Measurements from ENCODE around the gene WDR49. TPM values are rescaled to one million over a fixed set of nuclear protein-coding genes. Genes with fewer than 3 reads are reported as not detected.
A peak's percentile ranks its signal among the peaks of the same experiment; 100 is the strongest.

Gene WDR49
- total and polyA plus RNA-seq, 5 donors from 2014 or later: 0.79 TPM; not detected in 4

GRCh38 chr3:167673221-167673620 lies 19.5 kb upstream of the WDR49 start:
- H3K36me3 ChIP-seq (ENCODE audit: control insufficient read depth, insufficient read depth, low read length): peaks cover 40% of the 10 kb centered on the region
- H3K27me3 Mint-ChIP-seq: no peaks in the 10 kb centered on the region
- DNase-seq (no peak), ATAC-seq (ENCODE audit: low read depth in 2 of 2) (no peak)
- no peaks in the 10 kb centered on the region for H3K4me1 ChIP-seq (ENCODE audit: control insufficient read depth, insufficient read depth, low read length, poor library complexity, severe bottlenecking)
- H3K27ac ChIP-seq (ENCODE audit: insufficient read depth, low read length, poor library complexity, severe bottlenecking): no peak overlapping the region
- peaks cover 0 to 7% (median 2%) of the 10 kb centered on the region in 4 donors for H3K4me1 Mint-ChIP-seq
- peaks cover 0 to 19% (median 6%) of the 10 kb centered on the region in 7 donors for H3K9me3 Mint-ChIP-seq
- no peak overlapping the region for H3K4me3 ChIP-seq (ENCODE audit: low read depth, low read length)
- H3K27ac Mint-ChIP-seq: no peak overlapping the region
- peaks cover 53% of the 10 kb centered on the region for H3K36me3 Mint-ChIP-seq
- H3K9me3 ChIP-seq (ENCODE audit: control insufficient read depth in 2 of 2, low read length in 2 of 2): peaks cover 10 to 15% of the 10 kb centered on the region in 2 experiments
- no peak overlapping the region for H3K4me3 Mint-ChIP-seq
- H3K27me3 ChIP-seq (ENCODE audit: control insufficient read depth, insufficient read depth, low read length): no peaks in the 10 kb centered on the region

- H3K27ac Mint-ChIP-seq: peak overlapping the region in 1 of 3 donors; percentile 67
- Histone ChIP-seq H3K27me3 (ENCODE audit: control insufficient read depth, insufficient read depth, low read length) (no peaks in the 10 kb centered on the region), H3K4me3 (ENCODE audit: low read depth, low read length) (no peak overlapping the region), H3K9me3 (ENCODE audit: control insufficient read depth in 2 of 2, low read length in 2 of 2) (peaks cover 10 to 15% of the 10 kb centered on the region in 2 experiments), H3K27ac (ENCODE audit: insufficient read depth, low read length, poor library complexity, severe bottlenecking) (no peak overlapping the region), H3K36me3 (ENCODE audit: control insufficient read depth, insufficient read depth, low read length) (peaks cover 35% of the 10 kb centered on the region), H3K4me1 (ENCODE audit: control insufficient read depth, insufficient read depth, low read length, poor library complexity, severe bottlenecking) (no peaks in the 10 kb centered on the region)
- peaks cover 49% of the 10 kb centered on the region for H3K36me3 Mint-ChIP-seq
- no peaks in the 10 kb centered on the region for H3K27me3 Mint-ChIP-seq
- peaks cover 0 to 19% (median 6%) of the 10 kb centered on the region in 7 donors for H3K9me3 Mint-ChIP-seq
- H3K4me1 Mint-ChIP-seq: peaks cover 0 to 4% (median 2%) of the 10 kb centered on the region in 4 donors
- DNase-seq (no peak), ATAC-seq (ENCODE audit: low read depth in 2 of 2) (no peak)
- H3K4me3 Mint-ChIP-seq: no peak overlapping the region
Observed at GRCh38 chr3:167671878-167672427, 18.2 kb upstream of the WDR49 start.

GRCh38 chr3:167669699-167670098 lies 16.0 kb upstream of the WDR49 start:
- no peaks in the 10 kb centered on the region for H3K27me3 Mint-ChIP-seq
- no peaks in the 10 kb centered on the region for H3K9me3 ChIP-seq (ENCODE audit: control insufficient read depth in 2 of 2, low read length in 2 of 2)
- DNase-seq (no peak), ATAC-seq (ENCODE audit: low read depth in 2 of 2) (no peak)
- peaks cover 0 to 4% (median 0%) of the 10 kb centered on the region in 4 donors for H3K4me1 Mint-ChIP-seq
- peaks cover 27% of the 10 kb centered on the region for H3K36me3 Mint-ChIP-seq
- H3K36me3 ChIP-seq (ENCODE audit: control insufficient read depth, insufficient read depth, low read length): peaks cover 13% of the 10 kb centered on the region
- H3K4me3 ChIP-seq (ENCODE audit: low read depth, low read length): no peak overlapping the region
- no peak overlapping the region for H3K27ac ChIP-seq (ENCODE audit: insufficient read depth, low read length, poor library complexity, severe bottlenecking)
- no peaks in the 10 kb centered on the region for H3K27me3 ChIP-seq (ENCODE audit: control insufficient read depth, insufficient read depth, low read length)
- H3K4me3 Mint-ChIP-seq: no peak overlapping the region
- H3K4me1 ChIP-seq (ENCODE audit: control insufficient read depth, insufficient read depth, low read length, poor library complexity, severe bottlenecking): no peaks in the 10 kb centered on the region
- peak overlapping the region in 1 of 3 donors; percentile 6 for H3K27ac Mint-ChIP-seq
- peaks cover 0 to 4% (median 2%) of the 10 kb centered on the region in 7 donors for H3K9me3 Mint-ChIP-seq

GRCh38 chr3:167668651-167669050 lies 14.9 kb upstream of the WDR49 start:
- ATAC-seq (ENCODE audit: low read depth in 2 of 2): no peak
- Histone ChIP-seq H3K27me3 (ENCODE audit: control insufficient read depth, insufficient read depth, low read length) (no peaks in the 10 kb centered on the region), H3K27ac (ENCODE audit: insufficient read depth, low read length, poor library complexity, severe bottlenecking) (no peak overlapping the region), H3K4me3 (ENCODE audit: low read depth, low read length) (no peak overlapping the region), H3K9me3 (ENCODE audit: control insufficient read depth in 2 of 2, low read length in 2 of 2) (no peaks in the 10 kb centered on the region), H3K4me1 (ENCODE audit: control insufficient read depth, insufficient read depth, low read length, poor library complexity, severe bottlenecking) (no peaks in the 10 kb centered on the region), H3K36me3 (ENCODE audit: control insufficient read depth, insufficient read depth, low read length) (peaks cover 6% of the 10 kb centered on the region)
- Mint-ChIP-seq H3K4me3 (no peak overlapping the region), H3K36me3 (peaks cover 18% of the 10 kb centered on the region), H3K27me3 (no peaks in the 10 kb centered on the region), H3K4me1 (peaks cover 0 to 3% (median 0%) of the 10 kb centered on the region in 4 donors), H3K9me3 (peaks cover 0 to 6% (median 1%) of the 10 kb centered on the region in 7 donors), H3K27ac (no peak overlapping the region)
- no peak for DNase-seq

- H3K9me3 Mint-ChIP-seq: peaks cover 0 to 6% (median 1%) of the 10 kb centered on the region in 7 donors
- Histone ChIP-seq H3K4me1 (ENCODE audit: control insufficient read depth, insufficient read depth, low read length, poor library complexity, severe bottlenecking) (no peaks in the 10 kb centered on the region), H3K36me3 (ENCODE audit: control insufficient read depth, insufficient read depth, low read length) (no peaks in the 10 kb centered on the region), H3K4me3 (ENCODE audit: low read depth, low read length) (no peak overlapping the region), H3K27me3 (ENCODE audit: control insufficient read depth, insufficient read depth, low read length) (no peaks in the 10 kb centered on the region), H3K27ac (ENCODE audit: insufficient read depth, low read length, poor library complexity, severe bottlenecking) (no peak overlapping the region), H3K9me3 (ENCODE audit: control insufficient read depth in 2 of 2, low read length in 2 of 2) (no peaks in the 10 kb centered on the region)
- H3K36me3 Mint-ChIP-seq: peaks cover 5% of the 10 kb centered on the region
- H3K4me3 Mint-ChIP-seq: no peak overlapping the region
- H3K27me3 Mint-ChIP-seq: peaks cover 6% of the 10 kb centered on the region
- no peak for ATAC-seq (ENCODE audit: low read depth in 2 of 2)
- no peak for DNase-seq
- peaks cover 0 to 3% (median 0%) of the 10 kb centered on the region in 4 donors for H3K4me1 Mint-ChIP-seq
- peak overlapping the region in 1 of 3 donors; percentile 21 for H3K27ac Mint-ChIP-seq
Observed at GRCh38 chr3:167666563-167666962, 12.8 kb upstream of the WDR49 start.

- Histone ChIP-seq H3K4me3 (ENCODE audit: low read depth, low read length) (no peak overlapping the region), H3K27ac (ENCODE audit: insufficient read depth, low read length, poor library complexity, severe bottlenecking) (no peak overlapping the region), H3K9me3 (ENCODE audit: control insufficient read depth in 2 of 2, low read length in 2 of 2) (no peaks in the 10 kb centered on the region), H3K4me1 (ENCODE audit: control insufficient read depth, insufficient read depth, low read length, poor library complexity, severe bottlenecking) (no peaks in the 10 kb centered on the region), H3K27me3 (ENCODE audit: control insufficient read depth, insufficient read depth, low read length) (peaks cover 2% of the 10 kb centered on the region), H3K36me3 (ENCODE audit: control insufficient read depth, insufficient read depth, low read length) (no peaks in the 10 kb centered on the region)
- peaks cover 0 to 8% (median 1%) of the 10 kb centered on the region in 7 donors for H3K9me3 Mint-ChIP-seq
- H3K27ac Mint-ChIP-seq: no peak overlapping the region
- no peak overlapping the region for H3K4me3 Mint-ChIP-seq
- H3K27me3 Mint-ChIP-seq: peaks cover 7% of the 10 kb centered on the region
- H3K4me1 Mint-ChIP-seq: no peaks in the 10 kb centered on the region
- no peak for DNase-seq
- no peaks in the 10 kb centered on the region for H3K36me3 Mint-ChIP-seq
- ATAC-seq (ENCODE audit: low read depth in 2 of 2): no peak
Observed at GRCh38 chr3:167662919-167663400, 9.2 kb upstream of the WDR49 start.

- Histone ChIP-seq H3K36me3 (ENCODE audit: control insufficient read depth, insufficient read depth, low read length) (no peaks in the 10 kb centered on the region), H3K27me3 (ENCODE audit: control insufficient read depth, insufficient read depth, low read length) (peaks cover 2% of the 10 kb centered on the region), H3K9me3 (ENCODE audit: control insufficient read depth in 2 of 2, low read length in 2 of 2) (peaks cover 0 to 2% of the 10 kb centered on the region in 2 experiments), H3K4me3 (ENCODE audit: low read depth, low read length) (no peak overlapping the region), H3K4me1 (ENCODE audit: control insufficient read depth, insufficient read depth, low read length, poor library complexity, severe bottlenecking) (no peaks in the 10 kb centered on the region), H3K27ac (ENCODE audit: insufficient read depth, low read length, poor library complexity, severe bottlenecking) (no peak overlapping the region)
- H3K9me3 Mint-ChIP-seq: peaks cover 0 to 4% (median 0%) of the 10 kb centered on the region in 7 donors
- no peak overlapping the region for H3K27ac Mint-ChIP-seq
- DNase-seq (no peak), ATAC-seq (ENCODE audit: low read depth in 2 of 2) (no peak)
- H3K27me3 Mint-ChIP-seq: peaks cover 20% of the 10 kb centered on the region
- no peaks in the 10 kb centered on the region for H3K4me1 Mint-ChIP-seq
- H3K36me3 Mint-ChIP-seq: no peaks in the 10 kb centered on the region
- no peak overlapping the region for H3K4me3 Mint-ChIP-seq
Observed at GRCh38 chr3:167657684-167658225, 4.0 kb upstream of the WDR49 start.

- no peaks in the 10 kb centered on the region for H3K36me3 ChIP-seq (ENCODE audit: control insufficient read depth, insufficient read depth, low read length)
- Mint-ChIP-seq H3K9me3 (peaks cover 0 to 4% (median 0%) of the 10 kb centered on the region in 7 donors), H3K36me3 (no peaks in the 10 kb centered on the region), H3K27me3 (peaks cover 17% of the 10 kb centered on the region), H3K4me1 (no peaks in the 10 kb centered on the region), H3K27ac (no peak overlapping the region), H3K4me3 (no peak overlapping the region)
- no peak overlapping the region for H3K4me3 ChIP-seq (ENCODE audit: low read depth, low read length)
- peaks cover 2% of the 10 kb centered on the region for H3K27me3 ChIP-seq (ENCODE audit: control insufficient read depth, insufficient read depth, low read length)
- no peak for ATAC-seq (ENCODE audit: low read depth in 2 of 2)
- peaks cover 0 to 2% of the 10 kb centered on the region in 2 experiments for H3K9me3 ChIP-seq (ENCODE audit: control insufficient read depth in 2 of 2, low read length in 2 of 2)
- no peak for DNase-seq
- no peaks in the 10 kb centered on the region for H3K4me1 ChIP-seq (ENCODE audit: control insufficient read depth, insufficient read depth, low read length, poor library complexity, severe bottlenecking)
- no peak overlapping the region for H3K27ac ChIP-seq (ENCODE audit: insufficient read depth, low read length, poor library complexity, severe bottlenecking)
Observed at GRCh38 chr3:167656821-167657220, 3.1 kb upstream of the WDR49 start.
